GM19193 (cell line): Measurements from ENCODE around the gene ARMH1.

Experiments used
- POLR2A ChIP-seq: IDR thresholded peaks from 4 replicates; pipeline ENCODE4 v1.6.1; 2011; ENCODE audit not compliant: insufficient read depth, insufficient read length; ENCODE audit errors: extremely low read depth

ARMH1 gene

DNA sequence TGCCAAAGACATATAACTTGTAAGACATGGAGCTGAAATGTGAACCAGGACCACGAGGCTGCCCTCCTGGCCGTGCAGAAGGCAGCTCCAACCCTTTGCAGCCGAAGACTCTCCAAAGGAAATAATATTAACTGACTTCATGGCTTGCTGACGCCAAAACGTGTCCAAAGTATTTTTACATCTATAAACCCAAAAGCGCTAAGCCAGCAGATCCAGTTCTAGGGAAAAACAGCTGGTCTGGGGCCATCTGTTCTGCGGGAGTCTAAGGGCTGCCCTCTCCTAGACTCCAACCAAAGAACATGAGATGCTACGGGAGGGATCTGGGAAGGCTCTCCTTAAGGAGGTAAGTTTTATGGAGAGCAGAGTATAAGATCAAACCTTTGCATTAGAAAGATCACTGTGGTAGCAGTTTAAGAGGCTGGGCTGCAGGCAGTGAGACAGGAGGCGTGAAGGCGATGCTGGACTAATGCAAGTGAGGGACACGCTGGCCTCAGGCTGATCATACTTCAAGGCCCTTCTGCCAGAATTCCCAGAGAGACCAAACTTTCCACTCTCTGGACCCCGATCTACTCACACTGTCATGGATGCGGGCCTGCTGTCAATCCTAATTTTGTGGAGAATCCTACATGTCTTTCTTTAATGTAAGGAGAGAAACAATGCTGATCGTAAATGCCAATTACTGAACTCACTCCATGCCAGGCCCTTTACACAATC, 1.4 kb upstream of the ARMH1 start:
- TF ChIP-seq POLR2A, result no peak

DNA sequence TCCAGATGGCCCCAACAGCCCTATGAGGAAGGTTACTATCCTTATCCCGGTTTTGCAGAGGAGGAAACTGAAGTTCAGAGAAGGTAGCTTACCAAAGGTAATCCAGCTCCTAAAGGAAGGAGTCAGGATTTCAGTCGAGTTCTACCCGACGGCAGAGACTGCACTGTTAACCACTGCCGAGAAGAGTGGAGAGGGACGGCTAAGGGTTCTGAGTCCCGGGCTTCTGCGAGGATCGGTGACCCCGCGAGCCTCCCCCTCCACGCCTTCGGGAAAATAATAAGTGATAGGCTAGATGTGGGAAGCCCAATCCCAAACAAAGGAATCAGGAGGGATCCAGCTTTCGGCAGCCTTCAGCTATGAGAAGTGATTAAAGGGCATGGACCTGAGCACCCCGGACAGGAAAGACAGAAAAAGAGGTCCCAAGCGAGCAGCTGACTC, 820 bp upstream of the ARMH1 start:
- TF ChIP-seq POLR2A, result no peak

DNA sequence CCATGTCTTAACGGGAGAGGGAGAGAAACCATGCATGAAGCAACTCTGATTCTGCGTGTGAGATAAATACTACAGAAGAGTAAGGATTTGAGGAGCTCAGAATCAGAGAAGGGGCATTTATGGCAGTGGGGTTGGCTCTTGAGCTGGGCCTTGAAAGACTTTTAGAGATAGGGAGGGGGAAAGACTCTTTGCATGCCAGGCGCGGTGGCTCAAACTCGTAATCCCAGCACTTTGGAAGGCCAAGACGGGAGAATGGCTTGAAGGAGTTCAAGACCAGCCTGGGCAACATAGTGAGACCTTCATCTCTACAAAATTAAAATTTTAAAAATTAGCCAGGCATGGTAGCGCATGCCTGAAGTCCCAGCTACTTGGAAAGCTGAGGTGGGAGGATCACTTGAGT, 672 bp downstream of the ARMH1 start:
- no peak for TF ChIP-seq POLR2A

DNA sequence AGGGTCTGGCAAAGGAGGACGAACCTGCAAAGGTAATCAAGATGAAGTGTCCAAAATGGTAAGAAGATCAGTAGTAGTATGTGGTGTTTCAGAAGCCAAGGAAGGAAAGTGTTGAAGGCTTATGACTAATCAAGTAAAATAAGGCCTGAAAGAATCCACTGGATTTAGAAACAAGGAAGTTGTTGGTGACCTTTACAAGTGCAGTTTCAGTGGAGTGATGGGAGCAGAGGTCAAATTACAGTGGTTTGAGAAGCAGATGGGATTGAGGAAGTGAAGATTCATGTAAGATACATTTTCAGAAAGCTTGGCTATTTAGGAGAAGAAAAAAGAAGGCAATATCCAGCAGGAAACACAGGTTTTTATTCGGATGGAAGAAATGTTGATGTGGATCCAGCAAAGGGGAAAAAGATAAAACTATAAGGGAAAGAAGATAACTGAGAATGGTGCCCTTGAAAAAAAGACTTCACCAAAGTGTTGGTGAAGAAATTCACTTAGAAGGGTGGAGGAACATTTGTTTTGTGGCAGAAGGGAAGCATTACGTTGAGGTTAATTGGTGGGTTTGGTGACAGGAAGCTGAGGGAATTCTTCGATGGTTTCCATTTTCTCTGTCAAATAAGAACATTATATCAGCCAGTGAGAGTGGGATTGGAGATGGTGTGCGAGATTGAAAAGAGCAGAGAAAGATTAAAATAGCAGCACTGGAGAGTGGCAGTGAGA, 2.1 kb downstream of the ARMH1 start:
- TF ChIP-seq POLR2A, result no peak

DNA sequence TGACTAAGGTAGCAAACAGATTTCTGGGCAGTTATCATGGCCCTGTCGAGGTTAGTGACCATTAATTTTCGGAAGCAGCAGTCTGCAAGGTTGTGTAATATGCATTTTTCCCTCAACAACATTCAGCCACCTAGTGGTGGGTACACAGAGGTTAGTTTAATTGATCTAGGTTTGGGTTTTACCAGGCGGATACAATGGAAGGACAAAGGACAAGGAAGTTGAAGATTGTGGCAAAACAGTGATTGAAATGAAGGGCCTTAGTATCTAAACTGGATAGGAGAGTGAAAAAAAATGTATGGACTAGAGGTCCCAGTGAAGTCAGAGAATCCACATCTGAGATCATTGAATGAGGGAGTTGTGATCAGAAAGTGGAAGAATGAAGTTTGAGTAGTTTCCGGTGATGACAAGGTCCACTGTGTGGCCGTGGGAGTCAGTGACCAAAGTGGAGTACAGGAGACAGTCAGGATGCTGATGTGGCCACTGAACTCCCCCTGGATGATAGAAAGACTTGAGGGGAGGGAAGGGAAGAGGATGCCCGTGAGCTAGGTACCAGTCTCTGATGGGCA, 2.8 kb downstream of the ARMH1 start:
- no peak for TF ChIP-seq POLR2A

DNA sequence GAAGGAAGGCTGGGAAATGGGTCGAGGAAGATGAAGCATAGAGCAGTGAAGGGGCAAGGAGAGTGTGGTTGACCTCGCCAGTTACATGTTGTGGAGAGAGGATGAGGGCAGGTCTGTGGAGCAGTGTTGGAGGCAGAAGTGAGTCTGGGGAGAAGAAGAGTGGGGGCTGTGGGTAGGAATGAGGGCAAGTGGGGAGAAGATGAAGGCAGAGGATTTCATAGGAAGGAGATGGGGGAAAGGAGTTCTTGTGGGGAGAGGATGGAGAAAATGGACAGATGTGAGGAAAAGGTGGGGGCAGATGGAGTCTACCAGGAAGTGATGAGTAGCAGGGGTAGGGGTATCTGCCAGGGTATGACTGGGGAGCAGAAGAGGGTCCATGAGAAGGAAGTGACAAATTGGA, 3.6 kb downstream of the ARMH1 start:
- TF ChIP-seq POLR2A, result no peak

DNA sequence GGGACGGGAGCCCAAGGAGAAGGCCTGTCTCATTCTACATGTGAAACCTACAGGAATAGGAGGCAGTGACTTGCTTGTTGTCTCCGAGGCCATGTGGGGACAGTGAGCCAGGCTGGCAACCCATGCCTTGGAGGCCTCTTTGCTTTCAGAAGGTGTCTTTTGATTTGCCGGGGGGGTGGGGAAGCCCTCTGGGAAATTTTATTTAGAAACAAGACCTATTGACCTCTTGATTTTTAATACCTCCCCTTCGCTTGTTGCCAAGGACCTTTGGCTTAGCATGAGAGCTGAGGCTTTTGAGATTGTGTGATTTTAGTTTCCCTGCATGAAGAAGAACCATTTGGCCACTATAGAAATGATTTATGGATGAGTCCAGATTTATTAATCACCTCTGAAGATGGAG, 4.1 kb downstream of the ARMH1 start:
- no peak for TF ChIP-seq POLR2A

DNA sequence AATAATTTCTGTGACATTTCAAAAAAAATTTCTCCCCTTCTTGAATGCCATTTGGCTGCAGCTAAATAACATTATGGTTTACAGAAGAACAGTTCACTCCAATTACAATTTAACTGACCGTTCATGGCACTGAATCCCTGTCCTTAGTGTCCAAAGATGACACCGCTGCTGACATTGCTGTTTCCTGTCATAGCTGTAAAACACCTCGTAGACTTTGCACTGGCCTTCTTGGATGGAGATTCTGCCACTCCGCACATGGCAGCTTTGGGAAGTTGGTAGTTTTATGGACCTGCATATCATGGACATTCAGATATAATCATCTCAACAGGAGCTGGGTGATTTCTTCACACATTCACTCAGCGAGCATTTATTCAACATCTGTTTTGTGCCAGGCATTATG, 5.0 kb downstream of the ARMH1 start:
- no peak for TF ChIP-seq POLR2A

DNA sequence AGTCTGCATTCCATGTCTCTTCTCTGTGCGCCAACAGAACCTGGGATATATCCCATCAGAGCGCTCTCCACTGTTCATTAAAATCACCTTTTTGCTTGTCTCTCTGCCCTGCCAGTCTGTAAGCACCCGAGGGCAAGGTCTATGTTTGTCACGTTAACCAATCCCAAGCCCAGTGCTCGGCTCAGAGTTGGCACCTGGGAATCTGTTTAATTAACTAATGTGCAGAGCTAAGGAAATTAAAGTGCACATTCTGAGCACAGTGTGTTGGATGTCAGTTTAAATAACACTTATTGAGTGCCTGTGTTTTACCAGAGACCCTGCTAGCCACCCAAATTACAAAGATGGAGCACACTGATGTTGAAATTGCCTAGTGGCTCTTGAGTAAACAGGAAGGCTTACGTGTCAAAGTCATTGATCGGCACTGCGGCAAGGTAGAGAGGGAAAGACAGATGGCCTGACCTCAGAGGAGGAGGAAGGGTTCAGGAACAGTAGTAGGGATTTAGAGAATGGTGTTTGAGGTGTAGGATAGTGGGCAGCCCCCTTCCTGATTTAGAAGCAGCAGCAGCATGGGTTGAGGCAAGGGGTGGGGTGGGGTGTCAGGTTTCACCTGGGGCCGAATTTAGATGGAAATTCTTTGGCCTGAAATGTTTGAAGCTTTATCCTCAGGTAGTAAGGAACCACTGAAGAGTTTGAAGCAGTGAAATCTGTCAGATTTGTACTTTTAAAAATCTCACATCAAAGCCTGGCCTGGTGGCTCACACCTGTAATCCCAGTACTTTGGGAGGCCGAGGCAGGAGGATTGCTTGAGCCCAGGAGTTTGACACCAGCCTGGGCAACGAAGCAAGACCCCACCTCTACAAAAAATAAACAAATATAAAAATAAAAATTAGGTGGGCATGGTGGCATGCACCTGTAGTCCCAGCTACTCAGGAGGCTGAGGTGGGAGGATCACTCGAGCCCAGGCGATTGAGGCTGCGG, 7.7 kb downstream of the ARMH1 start:
- no peak for TF ChIP-seq POLR2A

DNA sequence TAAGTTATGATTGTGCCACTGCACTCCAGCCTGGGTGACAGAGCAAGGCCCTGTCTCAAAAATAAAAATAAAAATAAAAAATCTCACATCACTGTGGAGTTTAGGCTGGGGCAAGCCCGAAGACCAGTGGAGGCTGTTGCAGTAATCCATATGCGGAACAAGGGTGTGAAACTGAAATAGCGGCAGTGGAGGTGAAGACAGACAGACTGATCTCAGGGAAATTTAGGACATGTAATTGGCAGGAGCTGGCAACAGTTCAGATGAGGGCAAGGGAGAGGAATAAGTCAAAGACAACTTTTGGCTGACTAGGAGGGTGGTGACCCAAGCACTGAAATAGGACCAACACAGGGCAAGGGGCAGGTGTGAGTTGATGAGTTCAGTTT, 8.4 kb downstream of the ARMH1 start:
- no peak for TF ChIP-seq POLR2A

DNA sequence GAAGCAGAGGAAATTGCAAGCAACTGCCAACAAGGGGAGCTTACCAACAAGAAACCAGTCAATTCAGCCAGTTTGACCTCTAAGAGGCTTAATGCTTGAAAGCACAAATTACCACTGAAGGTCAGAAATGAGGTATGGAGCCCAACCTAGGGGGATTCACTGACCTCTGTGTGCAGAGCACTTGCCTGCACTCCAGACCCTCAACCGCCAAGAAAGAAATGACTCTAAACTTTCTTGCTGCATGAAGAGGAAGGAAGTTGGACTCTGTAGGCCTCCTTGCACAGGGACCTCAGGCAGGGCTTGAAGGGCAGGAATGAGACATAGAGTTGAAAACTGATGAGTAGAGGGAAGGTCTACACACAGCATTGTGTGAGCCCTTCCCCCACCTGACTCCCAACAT, 10.0 kb downstream of the ARMH1 start:
- no peak for TF ChIP-seq POLR2A

DNA sequence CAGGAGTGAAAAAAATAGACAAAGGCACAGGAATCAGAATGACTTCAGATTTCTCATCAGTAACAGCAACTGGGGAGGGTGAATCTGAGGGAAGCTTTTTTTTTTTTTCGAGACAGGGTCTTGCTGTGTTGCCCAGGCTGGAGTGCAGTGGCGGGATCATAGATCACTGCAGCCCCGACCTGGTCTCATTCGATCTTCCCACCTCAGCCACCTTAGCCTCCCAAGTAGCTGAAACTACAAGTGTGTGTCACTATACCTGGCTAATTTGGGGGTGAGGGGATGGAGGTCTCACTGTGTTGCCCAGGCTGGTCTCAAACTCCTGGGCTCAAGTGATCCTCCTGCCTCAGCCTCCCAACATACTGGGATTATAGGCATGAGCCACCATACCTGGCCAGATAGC, 10.7 kb downstream of the ARMH1 start:
- TF ChIP-seq POLR2A, result no peak

DNA sequence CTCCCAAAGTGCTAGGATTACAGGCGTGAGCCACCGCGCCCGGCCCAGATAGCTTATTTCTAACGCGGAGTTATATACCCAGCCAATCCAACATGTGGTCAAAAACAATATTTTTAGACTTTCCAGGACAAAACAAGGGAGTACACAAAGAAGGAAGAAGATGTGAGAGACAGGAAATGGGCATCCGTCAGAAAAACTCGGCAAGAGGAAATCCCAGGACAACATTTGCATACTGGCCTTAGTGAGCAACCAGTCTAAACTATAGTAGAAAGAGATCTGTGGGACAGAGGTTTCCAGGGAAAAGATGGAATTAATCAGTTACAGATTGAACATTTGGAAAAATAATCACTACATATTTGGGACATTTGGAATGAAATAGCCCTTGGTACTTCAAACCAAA, 11.4 kb downstream of the ARMH1 start:
- no peak for TF ChIP-seq POLR2A

DNA sequence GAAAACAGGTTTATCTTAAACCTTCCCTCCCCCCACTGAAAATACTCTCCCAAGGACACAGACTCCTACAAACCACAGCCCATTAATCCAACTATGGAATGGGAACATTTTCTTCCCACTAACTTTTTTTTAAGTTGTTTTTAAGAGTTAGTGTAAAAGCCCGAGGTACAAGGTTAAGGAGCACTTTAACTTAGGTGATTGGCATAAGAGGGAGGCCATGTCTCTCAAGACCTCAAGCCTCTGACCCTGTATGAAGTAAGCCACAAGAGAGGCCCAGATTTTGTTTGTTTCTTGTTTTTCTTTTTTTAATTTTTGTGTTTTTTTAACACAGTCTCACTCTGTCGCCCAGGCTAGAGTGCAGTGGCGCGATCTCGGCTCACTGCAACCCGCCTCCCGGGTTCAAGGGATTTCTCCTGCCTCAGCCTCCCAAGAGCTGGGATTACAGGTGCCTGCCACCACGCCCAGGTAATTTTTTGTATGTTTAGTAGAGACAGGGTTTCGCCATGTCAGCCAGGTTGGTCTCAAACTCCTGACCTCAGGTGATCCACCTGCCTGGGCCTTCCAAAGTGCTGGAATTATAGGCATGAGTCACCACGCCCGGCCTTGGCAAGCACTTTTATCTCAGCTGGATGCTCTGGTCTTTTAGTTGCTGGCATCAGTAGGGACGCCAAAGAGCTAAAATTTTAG, 14.4 kb downstream of the ARMH1 start:
- TF ChIP-seq POLR2A, result no peak

DNA sequence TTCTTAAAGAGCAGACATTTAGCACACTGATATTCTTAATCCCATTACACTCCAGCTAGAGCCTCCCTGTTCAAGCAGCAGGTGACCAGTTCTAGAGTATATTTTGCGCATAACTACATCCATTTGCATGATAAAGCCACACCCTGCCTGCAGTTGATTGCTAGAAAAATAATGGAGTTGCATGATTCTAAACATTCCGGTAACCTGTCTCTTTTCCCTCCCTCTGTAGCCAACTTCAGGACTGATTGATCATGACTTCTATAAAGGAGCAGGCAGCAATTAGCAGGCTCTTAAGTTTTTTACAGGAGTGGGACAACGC, 14.9 kb downstream of the ARMH1 start:
- no peak for TF ChIP-seq POLR2A

DNA sequence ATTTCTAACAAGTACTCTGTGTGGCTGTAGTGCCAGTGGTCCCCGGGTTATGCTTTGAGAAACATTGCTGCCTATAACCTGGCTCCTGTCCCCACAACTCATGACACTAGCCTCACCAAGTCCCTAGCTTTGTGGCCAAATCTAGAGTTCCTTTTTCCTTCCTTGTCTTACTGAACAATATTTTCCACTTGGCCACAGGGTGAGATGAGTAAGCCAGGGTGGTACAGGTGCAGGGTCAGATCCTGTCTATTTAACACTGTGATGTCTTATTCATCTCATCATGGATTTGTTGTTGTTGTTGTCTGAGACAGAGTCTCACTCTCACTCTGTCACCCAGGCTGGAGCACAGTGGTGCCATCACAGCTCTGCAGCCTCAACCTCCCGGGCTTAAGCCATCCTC, 18.6 kb downstream of the ARMH1 start:
- TF ChIP-seq POLR2A, result no peak

DNA sequence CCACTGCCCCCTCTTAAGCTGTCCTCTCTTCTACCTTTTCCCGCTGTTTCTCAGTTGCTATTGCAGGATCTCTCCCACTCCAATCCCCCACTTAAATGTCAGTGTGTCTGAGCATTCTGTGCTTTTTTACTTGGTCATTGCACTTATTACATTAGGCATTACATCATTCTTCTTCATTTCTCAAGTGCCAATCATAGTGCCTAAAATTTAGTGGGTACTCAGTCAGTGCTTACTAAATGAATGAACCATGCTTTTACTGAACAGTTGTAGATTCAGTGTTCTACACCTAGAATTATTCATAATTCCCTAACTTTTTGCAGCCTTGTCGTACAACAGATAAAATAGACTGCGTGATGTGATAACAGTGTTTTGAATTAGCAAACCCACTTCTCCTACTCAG, 19.4 kb downstream of the ARMH1 start:
- no peak for TF ChIP-seq POLR2A
